Activated T-cell treated with anti-CD3 and anti-CD28 coated beads for 24 hours (primary cell): Measurements from ENCODE around the gene BDH1.
"Not testable (repeated sequence)": the region's sequence is repeated elsewhere in the genome, so short reads cannot be mapped to it uniquely, and the experiment has no call there.

ENCODE experiments used
- DNase-seq: peaks from one replicate; pipeline ENCODE4 v3.0.0-alpha.2; 2020; ENCODE audit warnings: low read depth

The BDH1 gene

DNA sequence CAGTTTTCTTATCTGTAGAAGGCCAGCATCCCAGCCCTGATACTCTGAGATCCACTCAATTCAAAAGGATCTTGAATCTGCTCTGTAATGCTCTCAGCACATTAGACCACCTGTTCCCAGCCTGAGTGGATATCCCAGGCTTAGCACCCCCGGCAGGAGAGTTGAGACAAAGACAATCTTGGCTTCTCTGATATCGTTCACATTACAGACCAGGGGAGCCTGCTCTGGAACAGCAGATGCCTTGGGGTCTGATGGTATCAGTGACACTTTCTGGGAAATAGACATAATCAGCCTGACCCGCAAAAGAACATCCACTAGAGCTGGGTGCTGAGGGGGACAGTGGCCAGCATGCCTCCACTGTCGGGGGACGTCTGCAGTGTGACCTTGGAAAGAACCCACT, 70.6 kb downstream of the BDH1 start:
- no peak for DNase-seq

DNA sequence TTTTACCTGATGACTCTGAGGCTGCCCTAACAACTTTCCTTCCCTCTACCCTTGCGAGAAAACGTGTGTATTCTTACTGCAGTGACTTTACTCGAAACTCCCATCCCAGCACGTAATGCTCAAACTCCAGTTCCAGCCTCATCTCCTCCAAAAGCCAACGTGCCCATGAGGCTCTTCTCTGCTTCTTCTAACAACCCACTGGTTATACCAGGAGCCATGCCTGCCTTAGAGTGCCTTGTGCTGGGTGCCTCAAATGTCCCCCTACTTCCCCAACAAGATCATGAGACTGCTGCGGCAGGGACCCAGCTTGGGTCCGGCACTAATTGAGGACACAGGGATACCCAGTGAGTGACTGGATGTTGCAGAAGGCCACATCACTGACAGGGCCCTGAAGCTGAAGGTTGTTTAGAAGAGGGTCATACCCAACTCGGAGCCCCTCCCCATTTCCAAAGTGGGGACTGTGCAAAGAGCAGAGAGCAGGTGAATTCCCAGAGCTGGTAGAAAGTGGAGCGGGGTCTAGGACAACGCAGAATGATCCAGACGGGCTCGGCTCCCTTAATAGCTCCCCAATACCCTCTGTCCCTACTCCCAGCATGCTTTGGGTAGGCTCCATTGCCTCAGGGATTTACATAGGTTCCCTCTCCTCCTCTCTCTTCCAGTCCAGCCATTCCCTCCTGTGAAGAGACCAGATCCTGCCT, 71.4 kb downstream of the BDH1 start:
- no peak for DNase-seq

DNA sequence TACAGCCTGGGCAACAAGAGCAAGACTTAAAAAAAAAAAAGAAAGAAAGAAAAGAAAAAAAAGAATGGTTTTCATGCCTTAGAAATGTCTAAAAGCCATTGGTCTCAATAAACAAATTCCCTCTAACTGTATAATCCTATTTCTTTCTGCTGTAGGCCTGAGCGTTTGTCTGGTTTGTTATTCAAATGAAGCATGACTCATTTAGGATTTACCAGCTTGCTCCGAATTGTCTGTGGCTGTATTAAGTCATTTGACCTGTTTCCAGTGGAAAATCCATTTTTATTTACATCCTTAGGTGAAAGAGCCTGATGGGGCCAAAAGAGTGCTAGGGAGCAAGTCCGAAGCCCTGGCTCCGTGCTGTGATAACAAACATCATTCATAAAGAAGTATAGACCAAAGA, 73.8 kb downstream of the BDH1 start:
- no peak for DNase-seq

DNA sequence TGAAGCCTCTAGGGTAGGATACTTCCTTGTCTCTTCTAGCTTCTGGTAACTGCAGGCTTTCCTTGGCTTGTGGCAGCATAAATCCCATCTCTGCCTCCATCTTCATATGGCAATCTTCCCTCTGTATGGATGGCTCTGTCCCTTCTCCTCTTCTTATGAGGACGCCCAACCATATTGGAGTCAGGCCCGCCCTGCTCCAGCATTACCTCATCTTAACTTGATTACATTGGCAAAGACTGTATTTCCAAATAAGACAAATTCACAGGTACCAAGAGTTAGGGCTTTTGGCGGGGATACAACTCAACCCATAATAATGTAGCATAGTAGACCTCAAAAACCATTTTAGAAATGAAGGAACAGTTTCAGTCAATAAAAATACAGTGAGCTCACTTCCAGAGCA, 75.4 kb downstream of the BDH1 start:
- DNase-seq = no peak

DNA sequence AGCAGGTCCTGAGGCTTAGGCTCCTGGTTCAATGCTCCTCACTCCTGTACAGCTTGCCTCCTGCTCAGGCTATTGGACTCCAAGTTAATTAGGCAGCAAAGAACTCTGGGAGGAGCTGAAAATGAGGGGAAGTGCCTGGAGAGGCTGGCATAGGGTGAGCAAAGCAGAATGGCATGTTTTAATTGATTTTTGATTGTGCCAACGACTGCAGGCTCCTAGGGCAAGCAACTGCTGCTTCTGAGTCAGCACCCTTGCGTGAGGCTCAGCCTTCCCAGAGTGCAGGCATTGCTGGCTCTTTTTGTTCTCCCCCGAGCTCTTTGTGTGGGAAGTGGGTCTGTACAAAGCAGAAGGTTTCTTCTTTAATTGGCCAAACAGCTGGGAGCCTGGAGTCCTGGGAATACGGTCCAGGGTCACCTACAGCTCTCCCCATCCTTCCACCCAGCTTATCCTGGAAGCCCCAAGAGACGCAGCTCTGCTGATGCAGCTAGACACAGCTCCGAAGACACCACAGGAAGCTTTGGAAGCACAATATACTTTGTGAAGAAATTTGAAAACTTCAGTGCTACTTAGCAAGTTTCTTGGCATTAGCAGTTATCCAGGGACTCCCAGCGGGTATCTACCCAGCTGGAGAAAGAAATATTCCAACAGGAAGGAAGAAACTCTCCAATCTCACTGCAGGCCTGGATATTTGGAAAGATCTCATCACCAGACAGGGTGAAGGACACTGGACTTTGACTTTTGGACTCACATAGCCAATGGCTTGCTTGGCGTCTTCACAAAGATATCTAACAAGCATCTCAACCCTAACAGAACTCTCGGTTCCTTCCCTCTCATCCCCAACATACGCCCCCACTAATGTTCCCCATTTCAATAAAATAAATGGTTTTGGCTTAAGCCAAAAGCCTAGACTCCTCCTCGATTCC, 76.8 kb downstream of the BDH1 start:
- no peak for DNase-seq

DNA sequence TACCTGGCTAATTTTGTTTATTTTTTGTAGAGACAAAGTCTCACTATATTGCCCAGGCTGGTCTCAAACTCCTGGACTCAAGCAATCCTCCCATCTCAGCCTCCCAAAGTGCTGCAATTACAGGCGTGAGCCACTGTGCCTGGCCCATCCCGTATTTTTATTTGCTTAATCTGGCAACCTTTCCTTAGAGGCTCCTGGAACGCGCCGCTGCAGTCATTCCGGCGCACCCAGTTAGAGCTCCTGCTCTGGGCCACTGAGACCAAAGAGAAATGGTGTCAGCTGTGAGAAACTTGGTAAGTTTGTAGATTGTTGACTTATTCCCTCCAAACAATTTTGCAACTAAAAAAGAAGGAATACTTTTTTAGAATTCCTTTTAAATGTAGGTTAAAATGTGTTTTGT, 78.0 kb downstream of the BDH1 start:
- DNase-seq = not testable (repeated sequence)

DNA sequence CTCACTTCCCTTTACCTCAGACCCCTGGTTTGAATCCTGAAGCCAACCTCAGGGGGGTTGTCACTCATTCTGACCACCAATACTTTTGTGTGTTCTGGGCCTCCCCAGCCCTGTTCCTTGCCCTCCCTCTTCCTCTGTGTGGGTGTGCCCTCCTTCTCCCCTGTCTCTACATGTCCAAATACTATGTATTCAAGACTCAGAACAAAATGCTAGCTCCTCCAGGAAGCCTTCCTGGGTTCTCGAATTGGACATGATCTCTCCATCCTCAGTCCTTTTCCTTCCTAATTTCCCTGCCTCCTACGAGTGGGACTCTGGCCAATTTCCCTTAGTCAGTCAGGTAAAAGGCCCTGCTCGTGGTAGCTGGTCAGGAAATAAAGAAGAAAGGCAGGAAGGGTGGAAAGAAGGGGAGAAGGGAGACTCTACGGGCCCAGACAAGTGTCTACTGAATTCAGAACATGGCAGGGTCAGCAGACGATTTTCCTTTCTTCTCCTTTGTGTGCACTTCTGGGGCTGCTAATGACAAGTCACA, 79.7 kb downstream of the BDH1 start:
- DNase-seq = no peak

DNA sequence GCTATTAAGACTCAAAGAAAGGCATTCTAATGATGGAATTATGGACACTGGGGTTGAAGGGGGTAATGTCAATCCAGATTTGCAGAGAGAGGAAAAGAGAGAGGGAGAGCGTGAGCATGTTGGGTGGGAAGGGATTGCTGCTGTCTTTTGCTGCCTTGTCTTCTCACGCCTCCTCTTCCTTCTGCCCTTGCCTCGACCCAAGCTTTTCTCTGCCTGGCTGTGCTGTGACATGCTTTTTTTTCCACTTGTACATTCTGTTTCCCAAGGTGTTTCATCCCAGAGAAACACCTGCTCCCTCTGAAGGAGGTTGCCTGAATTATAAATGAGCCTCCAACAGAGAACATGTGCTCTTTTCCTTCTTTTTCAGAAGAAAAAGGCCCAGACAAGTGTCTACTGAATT, 80.3 kb downstream of the BDH1 start:
- DNase-seq = no peak

DNA sequence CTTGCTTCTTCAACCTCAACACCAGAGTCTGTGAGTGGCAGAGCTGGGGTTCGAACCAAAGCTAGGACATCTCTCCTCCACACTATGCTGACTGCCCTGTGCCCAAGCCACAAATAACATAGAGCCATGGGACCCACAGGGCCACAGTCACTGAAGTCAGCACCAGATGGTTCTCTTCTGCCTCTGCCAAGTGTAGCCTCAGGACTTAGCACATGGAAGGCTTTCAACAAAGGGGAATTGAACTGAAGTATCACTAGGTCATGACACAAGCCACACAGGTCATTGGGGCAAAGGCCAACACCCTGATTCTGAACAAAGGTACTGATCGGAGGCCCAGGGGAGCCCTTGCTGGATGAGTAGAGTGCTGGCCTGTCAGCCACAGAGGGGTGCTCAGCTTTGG, 83.6 kb downstream of the BDH1 start:
- DNase-seq = no peak

DNA sequence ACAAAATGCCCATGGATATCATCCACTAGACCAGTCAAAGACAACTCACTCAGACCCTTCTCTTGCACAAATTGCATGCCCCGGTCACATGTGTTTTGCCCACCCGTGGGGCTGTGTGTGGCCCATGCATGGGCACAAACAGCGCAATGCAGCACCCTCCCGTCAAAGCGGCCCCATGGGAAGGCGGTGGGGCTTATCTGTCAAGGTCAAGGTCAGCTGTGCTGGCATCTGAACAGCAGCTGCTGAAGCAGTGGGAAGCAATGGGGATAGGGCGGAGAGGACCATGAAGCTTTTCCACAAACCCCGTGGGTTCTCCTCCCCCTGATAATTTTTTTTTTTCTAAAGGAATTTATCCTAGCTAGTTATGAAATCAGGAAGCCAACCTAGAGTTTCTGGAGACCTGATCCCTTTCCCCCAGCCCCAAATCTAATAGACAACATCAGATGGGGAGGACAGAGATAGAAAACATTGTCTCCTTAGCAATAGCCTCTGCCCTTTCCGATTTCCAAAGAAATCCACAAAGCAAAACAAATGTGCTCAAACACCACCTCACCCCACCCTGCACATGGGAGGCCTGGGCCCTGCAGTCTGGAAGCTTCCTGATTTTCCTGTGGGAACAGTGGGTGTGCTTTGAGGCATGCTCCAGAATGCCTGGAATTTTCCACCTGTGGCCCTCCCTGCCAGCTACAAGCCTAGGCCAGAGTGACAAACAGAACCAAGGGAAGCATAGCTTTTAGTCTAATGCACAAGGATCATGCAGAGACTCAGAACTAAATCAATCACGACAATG, 84.4 kb downstream of the BDH1 start:
- no peak for DNase-seq

DNA sequence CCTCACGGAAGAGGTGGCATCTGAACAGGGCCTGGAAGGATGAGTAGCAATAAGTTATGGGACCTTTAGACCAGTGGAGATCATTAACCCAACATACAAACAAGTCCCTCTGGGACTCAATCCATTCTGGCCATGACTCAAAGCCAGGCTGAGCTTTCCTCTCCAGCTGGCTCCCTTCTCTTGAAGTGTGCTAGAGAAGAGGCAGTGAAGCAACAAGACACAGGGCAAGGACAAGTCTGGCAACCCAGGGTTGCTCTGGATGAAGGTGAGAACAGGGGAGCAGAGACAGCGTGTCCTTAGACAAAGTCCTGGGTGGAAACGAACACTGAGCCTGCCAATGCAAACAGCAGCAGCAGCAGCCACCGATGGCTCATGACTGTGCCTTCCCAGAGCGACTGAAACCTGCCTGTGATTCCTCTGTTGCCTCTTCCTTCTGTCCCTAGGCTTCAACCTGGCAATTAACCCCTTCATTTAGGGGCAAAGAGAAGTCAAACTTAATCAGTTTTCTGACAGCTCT, 86.8 kb downstream of the BDH1 start:
- no peak for DNase-seq

DNA sequence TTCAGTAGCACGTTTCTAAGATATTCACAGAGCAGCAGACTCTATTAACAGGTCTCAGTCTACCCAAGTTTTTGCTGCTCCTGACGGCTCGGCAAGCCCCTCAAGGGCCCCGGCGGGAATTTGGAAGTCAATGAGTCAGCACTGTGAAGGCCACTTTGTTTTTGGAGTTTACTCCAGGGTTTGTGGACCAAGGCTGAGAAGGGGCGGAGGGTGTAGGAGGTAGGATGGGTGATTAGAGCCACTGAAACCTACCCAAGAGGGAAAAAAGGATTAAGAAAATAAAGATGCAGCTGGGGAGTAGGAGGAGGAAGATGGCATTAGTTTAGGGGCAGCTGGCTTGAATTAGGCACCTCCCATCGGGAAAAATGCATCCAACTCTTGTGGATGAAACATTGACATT, 87.6 kb downstream of the BDH1 start:
- no peak for DNase-seq

DNA sequence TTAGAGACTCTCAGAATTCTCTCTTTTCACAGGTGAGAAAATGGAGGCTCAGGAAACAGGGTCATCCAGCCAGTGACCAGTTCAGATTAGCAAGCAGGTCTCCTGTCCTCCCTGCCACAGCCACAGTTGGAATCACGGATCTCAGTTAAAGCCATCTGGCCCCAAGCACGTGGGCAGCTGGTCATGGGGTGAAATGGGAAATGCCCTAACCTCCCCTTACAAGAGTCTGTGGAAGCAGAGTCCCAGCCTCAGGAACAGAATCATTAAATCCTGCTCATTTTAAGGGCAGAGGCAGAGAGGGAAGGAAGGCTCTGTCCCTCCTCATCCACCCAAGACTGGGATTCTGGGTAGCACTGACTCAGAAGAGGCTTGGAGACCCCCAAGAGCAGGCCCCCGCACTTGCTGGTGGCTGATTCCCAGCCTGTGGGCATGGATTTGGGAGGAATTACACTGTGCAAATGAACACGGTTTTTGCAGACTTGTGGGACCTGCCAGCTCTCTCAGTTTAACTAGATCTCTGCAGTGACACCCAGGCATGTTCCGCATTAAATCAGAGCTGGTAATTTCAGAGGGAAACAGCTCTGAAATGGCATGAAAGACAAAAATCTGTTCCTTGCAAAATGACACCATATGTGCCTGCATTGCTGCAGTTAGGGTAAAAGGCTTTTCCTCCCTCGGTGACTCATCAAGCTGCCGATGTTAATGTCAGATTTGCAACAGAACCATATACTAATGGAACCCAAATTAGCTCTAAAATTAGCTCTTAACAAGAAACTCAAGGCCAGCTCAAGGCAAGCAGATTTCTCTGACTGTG, 89.0 kb downstream of the BDH1 start:
- DNase-seq = no peak

DNA sequence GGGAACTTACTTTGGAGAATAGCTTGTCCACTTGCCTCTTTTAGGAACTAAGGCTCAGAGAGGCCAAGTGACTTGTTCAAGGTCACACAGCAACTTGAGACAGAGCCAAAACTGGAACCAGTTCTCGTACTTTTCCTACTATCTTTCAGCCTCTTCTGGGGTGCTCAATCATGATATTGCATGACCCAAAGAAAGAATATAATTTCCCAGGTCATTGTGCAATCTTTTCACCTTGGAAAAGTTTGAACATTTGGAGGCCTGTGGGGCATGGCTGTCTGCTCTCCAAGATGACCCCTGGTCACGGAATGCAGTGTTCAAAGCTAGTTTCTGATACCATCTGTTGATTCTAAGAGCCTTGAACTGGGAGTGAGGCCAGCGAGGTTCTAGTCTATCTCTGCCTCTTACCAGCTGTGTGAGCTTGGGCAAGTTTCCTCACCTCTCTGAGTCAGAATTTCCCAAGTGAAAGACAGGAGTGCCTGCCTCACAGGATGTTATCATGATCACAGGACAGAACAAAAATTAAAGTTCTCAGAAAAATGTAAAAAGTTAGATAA, 89.7 kb downstream of the BDH1 start:
- DNase-seq = no peak

DNA sequence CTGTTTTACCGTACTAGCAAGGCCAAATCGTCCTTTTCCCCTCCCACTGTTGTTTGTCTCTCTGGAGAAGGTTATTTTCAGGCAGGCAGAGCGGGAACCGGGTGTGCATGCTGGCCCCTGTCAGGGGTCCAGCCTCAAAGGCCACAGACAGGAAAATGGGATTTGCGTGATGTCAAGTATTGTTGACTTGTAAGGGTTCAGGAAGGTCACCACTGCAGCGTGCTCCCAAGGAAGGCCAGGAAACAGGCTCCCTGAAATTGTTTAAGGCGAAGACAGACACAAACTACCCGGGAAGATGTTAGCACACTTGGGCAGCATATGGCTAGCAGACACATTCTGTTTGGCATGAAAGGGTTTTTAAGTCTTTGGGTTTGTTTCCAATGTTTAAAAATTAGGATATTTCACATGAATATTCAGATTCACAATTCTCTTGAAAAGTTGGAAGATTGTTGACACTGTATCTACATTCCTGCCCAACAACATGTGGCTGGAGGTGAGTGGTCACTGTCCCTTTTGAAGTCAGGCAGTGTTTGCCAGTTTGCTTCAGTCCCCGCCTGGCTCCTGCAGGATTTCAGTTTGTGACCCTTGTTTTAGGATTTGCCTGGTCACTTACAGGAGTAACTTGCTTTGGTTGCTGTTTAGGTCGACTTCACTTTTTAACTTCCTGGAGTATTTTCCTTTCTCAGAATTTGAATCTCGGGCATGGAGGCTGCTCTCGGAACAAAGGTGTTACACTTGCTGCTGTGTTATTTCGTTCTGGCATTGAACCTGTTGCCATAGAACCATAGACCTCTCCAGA, 90.4 kb downstream of the BDH1 start:
- DNase-seq = no peak

DNA sequence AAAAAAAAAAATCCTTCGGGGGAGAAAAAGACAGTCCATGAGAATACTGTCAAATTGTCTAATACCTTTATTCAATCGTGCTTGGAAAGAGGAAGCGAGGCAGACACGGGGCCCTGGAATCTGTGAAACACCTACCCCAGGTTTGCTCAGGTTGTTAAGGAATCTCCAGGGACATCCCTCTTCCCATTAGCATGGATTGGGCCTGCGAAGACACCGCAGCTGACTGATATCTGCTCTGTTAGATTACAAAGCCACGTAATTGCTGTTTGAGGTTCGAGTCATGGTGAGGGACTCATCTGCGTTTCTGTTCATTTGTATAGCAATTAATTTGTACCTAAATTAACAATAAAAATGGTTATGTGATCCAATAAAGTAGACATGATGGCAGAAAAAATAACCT, 91.0 kb downstream of the BDH1 start:
- DNase-seq = no peak

DNA sequence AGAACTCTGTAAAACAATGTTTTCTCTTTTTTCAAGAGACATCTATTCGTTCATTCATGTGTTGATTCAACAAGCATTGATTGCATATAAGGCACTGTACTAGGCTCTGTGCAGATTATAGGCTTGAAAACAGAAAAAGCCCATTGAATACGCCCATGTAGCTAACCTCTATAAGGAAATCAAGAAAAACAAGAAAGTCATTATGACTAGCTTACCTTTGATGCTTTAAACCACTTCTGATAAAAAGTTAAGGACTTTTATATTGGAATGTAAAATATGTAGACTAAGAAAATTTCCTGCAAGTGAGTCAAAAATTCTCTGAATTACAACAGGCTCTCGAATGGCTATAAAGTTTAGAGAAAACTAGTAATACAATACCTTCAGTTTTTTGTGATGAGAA, 92.5 kb downstream of the BDH1 start:
- no peak for DNase-seq

DNA sequence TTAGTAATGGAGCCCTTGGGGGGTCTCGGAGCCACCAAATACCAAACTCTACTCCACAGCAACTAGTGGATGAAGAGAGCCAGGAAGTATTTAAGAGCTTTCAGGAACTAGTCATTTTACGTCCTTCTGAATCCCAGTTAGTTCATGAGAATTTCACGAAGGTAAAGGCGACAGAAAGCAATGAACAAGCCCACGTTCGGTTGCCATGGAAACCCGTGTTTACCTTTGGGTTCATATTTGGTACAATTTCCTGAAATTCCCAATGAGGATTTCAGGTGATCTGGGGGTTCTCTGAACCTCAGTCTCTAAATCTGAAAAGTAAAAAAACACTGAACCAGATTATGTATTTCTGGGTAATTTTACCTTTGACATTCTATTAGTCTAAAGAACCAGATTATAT, 93.0 kb downstream of the BDH1 start:
- no peak for DNase-seq

DNA sequence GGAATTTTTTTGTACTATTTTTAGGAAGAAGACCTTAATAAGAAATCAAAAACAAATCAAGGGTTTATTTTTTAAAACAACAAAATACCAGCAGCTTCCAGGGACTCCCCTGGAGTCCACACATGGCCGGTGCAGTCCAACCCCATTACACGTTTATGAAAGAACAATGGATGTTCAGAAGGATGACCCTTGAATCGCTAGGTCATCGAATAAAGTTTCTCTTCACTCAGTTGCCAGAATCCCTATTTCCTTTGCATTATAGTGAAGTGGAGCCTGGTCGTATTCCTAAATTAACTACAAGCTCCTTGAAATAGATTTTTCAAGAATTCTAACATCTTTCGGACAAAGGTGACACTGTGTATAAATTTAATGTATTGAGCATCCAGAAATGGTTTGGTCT, 95.1 kb downstream of the BDH1 start:
- DNase-seq = no peak

DNA sequence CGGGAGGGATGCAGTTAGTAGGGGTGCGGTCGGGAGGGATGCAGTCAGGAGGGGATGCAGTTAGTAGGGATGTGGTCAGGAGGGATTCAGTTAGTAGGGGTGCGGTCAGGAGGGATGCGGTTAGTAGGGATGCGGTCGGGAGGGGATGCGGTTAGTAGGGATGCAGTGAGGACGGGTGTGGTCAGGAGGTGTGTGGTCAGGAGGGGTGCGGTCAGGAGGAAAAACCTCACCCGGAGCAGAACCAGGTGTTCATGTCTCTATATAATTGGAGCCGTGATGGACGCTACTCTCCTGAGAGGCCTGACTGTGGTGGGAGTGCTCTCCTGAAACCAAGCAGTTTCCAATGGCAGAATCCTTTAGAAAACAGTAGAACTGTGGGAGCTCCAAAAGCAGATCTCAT, 95.8 kb downstream of the BDH1 start:
- no peak for DNase-seq
